MM.1S (cell line): ENCODE data around the gene FARS2.

Experiments
- DNase-seq: peaks from one replicate; pipeline ENCODE4 v3.0.0-alpha.2; 2015
- H2AFZ ChIP-seq: fragments of 300-600 bp; sonication (generic); 2 replicates; pipeline ENCODE4 v1.6.0; 2016; ENCODE audit warnings: antibody characterized with exemption, low read length
- H3F3A ChIP-seq: fragments of 300-600 bp; sonication (generic); 2 replicates; pipeline ENCODE4 v1.6.1; 2016; ENCODE audit warnings: mild to moderate bottlenecking, antibody characterized with exemption, low read length, moderate library complexity, mixed read lengths; ENCODE audit not compliant: insufficient read depth
- H3K27ac ChIP-seq: fragments of 300-600 bp; sonication (generic); 2 replicates; pipeline ENCODE4 v1.5.1; 2016; ENCODE audit warnings: mild to moderate bottlenecking, low read length
- H3K27me3 ChIP-seq: fragments of 300-600 bp; sonication (generic); replicated peaks from 2 replicates; pipeline ENCODE4 v1.6.0; 2016; ENCODE audit warnings: low read length; ENCODE audit not compliant: insufficient read depth
- H3K36me3 ChIP-seq: fragments of 300-600 bp; sonication (generic); replicated peaks from 2 replicates; pipeline ENCODE4 v1.6.1; 2016; ENCODE audit warnings: mild to moderate bottlenecking, low read length, mixed read lengths; ENCODE audit not compliant: insufficient read depth
- H3K4me1 ChIP-seq: fragments of 300-600 bp; sonication (generic); 2 replicates; pipeline ENCODE4 v1.6.1; 2016; ENCODE audit warnings: low read length, mixed read lengths
- H3K4me2 ChIP-seq: fragments of 300-600 bp; sonication (generic); 2 replicates; pipeline ENCODE4 v1.6.0; 2016; ENCODE audit warnings: low read depth, low read length
- H3K4me3 ChIP-seq: fragments of 300-600 bp; sonication (generic); 2 replicates; pipeline ENCODE4 v1.5.1; 2016; ENCODE audit warnings: low read length, mixed read lengths
- H3K79me2 ChIP-seq: fragments of 300-600 bp; sonication (generic); 2 replicates; pipeline ENCODE4 v1.6.1; 2016; ENCODE audit warnings: mixed run types, low read length, mixed read lengths
- H3K9ac ChIP-seq: fragments of 300-600 bp; sonication (generic); 2 replicates; pipeline ENCODE4 v1.6.1; 2016; ENCODE audit warnings: low read length, mixed read lengths
- H3K9me2 ChIP-seq: fragments of 300-600 bp; sonication (generic); replicated peaks from 2 replicates; pipeline ENCODE4 v1.6.1; 2016; ENCODE audit warnings: mild to moderate bottlenecking, low read length, mixed read lengths; ENCODE audit not compliant: insufficient read depth
- H3K9me3 ChIP-seq: fragments of 300-600 bp; sonication (generic); replicated peaks from 2 replicates; pipeline ENCODE4 v1.6.1; 2016; ENCODE audit warnings: mild to moderate bottlenecking, low read length, mixed read lengths; ENCODE audit not compliant: insufficient read depth
- H4K20me1 ChIP-seq: fragments of 300-600 bp; sonication (generic); 2 replicates; pipeline ENCODE4 v1.6.1; 2016; ENCODE audit warnings: mild to moderate bottlenecking, low read length, moderate library complexity, mixed read lengths; ENCODE audit not compliant: insufficient read depth
- EZH2 ChIP-seq: fragments of 300-600 bp; sonication (generic); optimal IDR thresholded peaks from 2 replicates; pipeline ENCODE3; 2017; ENCODE audit warnings: low read depth, mild to moderate bottlenecking, antibody characterized with exemption, low read length, mixed read lengths
- EZH2phosphoT487 ChIP-seq: fragments of 300-600 bp; sonication (generic); IDR thresholded peaks from 2 replicates; pipeline ENCODE4 v1.6.1; 2018; ENCODE audit warnings: antibody characterized with exemption, low read length
- TF ChIP-seq, protein P1 (sequence below): fragments of 300-600 bp; sonication (generic); IDR thresholded peaks from 2 replicates; pipeline ENCODE4 v1.5.1; 2016; ENCODE audit warnings: antibody characterized with exemption, low read length, mixed read lengths

Gene FARS2

DNA sequence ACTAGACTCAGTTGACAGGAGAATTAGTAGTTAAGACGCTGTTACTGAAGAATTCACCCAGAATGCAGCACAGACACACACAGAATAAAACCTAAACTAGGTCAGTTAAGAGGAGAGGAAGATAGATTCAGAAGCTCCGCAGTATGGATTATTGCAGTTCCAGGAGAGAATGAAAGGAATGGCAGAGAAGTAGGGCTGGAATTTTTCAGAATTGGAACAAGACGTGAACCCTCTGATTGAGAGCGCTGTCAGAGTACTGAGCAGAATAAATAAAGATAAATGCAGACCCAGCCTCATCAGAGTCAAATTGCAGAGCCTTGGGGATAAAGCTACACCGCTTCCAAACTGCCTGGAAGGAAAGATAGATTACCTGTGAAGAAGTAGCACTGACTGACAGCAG is 344.6 kb downstream of the FARS2 start:
- Histone ChIP-seq H3K27ac (no peak overlapping the region), H3F3A (no peaks in the 10 kb centered on the region), H3K36me3 (no peaks in the 10 kb centered on the region), H3K27me3 (no peaks in the 10 kb centered on the region), H4K20me1 (no peaks in the 10 kb centered on the region), H3K4me1 (no peaks in the 10 kb centered on the region), H3K9me2 (no peaks in the 10 kb centered on the region), H3K79me2 (no peaks in the 10 kb centered on the region), H3K4me3 (no peak overlapping the region), H3K9me3 (no peaks in the 10 kb centered on the region), H3K4me2 (no peak overlapping the region), H2AFZ (no peak overlapping the region), H3K9ac (no peak overlapping the region)
- TF ChIP-seq, protein P1, sequence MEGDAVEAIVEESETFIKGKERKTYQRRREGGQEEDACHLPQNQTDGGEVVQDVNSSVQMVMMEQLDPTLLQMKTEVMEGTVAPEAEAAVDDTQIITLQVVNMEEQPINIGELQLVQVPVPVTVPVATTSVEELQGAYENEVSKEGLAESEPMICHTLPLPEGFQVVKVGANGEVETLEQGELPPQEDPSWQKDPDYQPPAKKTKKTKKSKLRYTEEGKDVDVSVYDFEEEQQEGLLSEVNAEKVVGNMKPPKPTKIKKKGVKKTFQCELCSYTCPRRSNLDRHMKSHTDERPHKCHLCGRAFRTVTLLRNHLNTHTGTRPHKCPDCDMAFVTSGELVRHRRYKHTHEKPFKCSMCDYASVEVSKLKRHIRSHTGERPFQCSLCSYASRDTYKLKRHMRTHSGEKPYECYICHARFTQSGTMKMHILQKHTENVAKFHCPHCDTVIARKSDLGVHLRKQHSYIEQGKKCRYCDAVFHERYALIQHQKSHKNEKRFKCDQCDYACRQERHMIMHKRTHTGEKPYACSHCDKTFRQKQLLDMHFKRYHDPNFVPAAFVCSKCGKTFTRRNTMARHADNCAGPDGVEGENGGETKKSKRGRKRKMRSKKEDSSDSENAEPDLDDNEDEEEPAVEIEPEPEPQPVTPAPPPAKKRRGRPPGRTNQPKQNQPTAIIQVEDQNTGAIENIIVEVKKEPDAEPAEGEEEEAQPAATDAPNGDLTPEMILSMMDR: no peak
- TF ChIP-seq EZH2 (no peak), EZH2phosphoT487 (no peak)
- DNase-seq: no peak

DNA sequence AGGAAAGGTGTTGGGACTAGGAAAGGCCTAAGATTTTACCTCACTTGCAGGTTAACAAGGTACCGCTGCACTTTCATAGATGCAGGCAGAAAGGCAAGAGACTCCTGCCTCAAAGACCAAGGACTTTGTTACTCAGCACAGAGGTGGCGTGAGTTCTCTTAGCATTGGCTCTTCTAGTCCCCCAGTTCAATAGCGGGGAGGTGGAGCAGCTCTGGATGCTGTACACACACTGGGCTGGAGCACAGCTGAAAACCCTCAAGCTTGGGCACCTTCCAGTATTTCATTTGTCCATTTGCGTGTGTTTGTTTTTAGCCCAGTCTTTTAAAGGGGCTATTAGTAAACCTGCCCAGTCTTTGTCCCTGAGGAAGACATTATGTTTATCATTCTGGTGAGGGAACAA is 345.2 kb downstream of the FARS2 start:
- Histone ChIP-seq H3K9me2 (no peaks in the 10 kb centered on the region), H3K27ac (no peak overlapping the region), H3K36me3 (no peaks in the 10 kb centered on the region), H3K79me2 (no peaks in the 10 kb centered on the region), H3K9ac (no peak overlapping the region), H2AFZ (no peak overlapping the region), H3F3A (no peaks in the 10 kb centered on the region), H3K27me3 (no peaks in the 10 kb centered on the region), H3K4me3 (no peak overlapping the region), H4K20me1 (no peaks in the 10 kb centered on the region), H3K4me2 (no peak overlapping the region), H3K4me1 (no peaks in the 10 kb centered on the region), H3K9me3 (no peaks in the 10 kb centered on the region)
- no peak for DNase-seq
- TF ChIP-seq EZH2phosphoT487 (no peak), EZH2 (no peak)
- TF ChIP-seq, protein P1: no peak

DNA sequence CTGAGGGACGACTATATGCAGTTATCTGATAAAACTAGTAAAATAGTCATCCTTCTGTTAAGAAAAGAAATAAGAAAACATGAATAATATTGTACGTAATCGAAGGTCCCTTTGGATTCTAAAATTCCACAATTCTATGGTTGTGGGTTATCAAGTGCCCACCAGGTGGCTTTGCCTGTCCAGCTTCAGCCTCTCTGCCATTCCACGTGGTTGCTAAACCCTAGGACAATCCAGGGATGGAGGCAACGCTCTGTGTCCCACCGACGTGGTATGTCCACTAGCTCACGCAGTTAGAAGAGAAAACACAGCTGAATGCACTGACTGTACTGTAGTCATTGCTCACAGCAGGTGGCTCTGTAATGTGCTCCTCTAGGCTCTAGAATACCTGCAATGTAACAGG is 349.3 kb downstream of the FARS2 start:
- no peaks in the 10 kb centered on the region for H3K9me2 ChIP-seq
- H3K27me3 ChIP-seq: no peaks in the 10 kb centered on the region
- no peaks in the 10 kb centered on the region for H3F3A ChIP-seq
- no peak overlapping the region for H3K4me2 ChIP-seq
- no peaks in the 10 kb centered on the region for H3K79me2 ChIP-seq
- no peaks in the 10 kb centered on the region for H3K4me1 ChIP-seq
- TF ChIP-seq, protein P1: no peak
- TF ChIP-seq EZH2: no peak
- no peak for TF ChIP-seq EZH2phosphoT487
- H3K4me3 ChIP-seq: no peak overlapping the region
- no peak overlapping the region for H2AFZ ChIP-seq
- no peak overlapping the region for H3K9ac ChIP-seq
- no peaks in the 10 kb centered on the region for H3K9me3 ChIP-seq
- no peak for DNase-seq
- no peak overlapping the region for H3K27ac ChIP-seq
- H4K20me1 ChIP-seq: no peaks in the 10 kb centered on the region
- no peaks in the 10 kb centered on the region for H3K36me3 ChIP-seq
